GM18909 (cell line): ENCODE data around the gene RGS17.

Experiments used
- ATAC-seq: cut with Tn5 transposase; IDR thresholded peaks from one replicate; pipeline ENCODE4 v1.9.1; 2021; ENCODE audit warnings: mild to moderate bottlenecking; ENCODE audit not compliant: unreplicated experiment, poor library complexity

The RGS17 gene

DNA sequence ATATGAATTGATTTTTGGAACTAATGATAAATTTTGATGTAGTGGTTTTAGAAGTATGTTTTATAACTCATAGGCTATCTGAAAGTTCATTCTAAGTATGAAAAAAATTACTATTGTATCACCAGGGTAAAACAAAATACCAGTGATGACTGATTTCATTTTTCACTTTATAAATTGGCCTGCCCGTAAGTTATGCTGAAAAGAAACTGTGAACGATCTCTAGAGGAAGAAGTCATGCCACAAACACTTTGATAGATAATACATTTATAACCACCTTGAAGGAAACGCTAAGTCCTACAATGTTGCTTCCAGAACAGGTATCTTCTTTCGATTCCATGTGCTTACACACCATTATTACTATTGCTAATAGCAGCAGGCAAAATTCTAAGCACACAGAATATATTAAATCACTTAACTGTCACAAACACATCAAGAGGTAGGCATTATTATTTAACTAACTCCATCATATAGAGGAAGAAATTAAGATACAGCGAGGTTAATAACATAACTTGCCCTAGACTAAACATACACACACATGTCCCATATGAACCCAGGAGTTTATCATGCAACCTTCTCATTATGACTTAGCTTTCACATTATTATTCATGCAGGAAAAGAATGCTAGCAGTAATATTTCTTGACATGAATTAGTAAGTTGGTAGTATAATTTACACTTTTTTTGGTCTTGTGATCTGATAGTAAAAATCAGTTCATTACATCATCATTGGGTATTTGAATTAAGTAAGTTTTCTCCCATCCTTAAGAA is 44.7 kb downstream of the RGS17 start:
- ATAC-seq = no peak

DNA sequence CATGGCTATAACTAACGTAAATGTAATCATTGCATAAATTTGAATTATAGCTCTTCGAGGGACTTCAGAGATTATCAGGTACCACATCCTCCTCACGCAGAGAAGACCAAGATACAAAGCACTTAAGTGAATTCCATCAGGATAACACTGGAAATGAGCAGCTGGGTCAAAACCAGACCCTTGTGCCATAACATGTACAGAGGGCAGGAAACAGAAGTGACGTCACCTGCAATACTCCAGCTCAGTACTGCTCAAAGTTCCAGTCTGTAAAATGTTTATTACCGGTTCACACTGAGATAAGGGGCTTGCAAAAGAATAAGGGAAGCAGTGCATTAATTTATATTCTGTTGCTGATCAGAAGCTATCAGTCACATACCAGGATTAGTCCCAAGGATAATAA is 45.8 kb downstream of the RGS17 start:
- no peak for ATAC-seq

DNA sequence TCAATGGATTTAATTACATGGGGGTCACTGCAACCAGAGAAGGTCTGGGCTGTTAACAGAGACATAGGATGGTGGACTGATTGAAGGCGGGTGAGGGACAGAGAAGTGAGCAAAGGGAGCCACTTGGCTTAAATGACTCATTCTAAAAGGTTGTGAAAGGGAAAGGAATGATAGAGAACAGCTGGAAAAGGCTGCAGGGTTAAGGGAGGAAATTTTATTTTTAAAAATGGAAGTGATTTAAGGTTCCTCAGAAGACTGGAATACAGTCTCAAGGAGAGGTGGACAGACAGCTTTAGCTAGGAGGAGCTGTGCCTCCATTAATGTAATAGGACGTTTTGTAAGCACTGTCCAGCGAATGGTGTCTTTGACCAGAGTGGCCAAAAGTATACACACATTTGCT is 46.7 kb downstream of the RGS17 start:
- no peak for ATAC-seq

DNA sequence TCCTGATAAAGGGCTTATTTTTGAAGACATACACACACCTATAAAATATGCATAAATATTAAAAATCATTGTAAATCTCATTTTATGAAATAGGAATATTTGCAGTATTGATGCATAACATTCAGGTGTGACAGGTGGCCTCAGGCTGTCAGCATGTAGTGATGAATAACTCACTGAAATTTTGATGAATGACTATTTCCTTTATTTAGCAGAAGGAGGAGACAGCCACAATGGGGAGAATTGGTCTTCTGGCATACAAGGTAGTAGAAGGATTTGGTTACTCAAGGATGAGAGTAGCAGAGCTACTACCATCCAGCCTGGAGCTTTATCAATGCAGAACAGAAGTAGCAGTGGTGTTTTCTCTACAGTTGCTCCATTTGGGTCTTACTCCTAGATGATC is 47.2 kb downstream of the RGS17 start:
- ATAC-seq = no peak

- no peak for ATAC-seq
These were observed 49.2 kb downstream of the RGS17 start for GRCh38 chr6:153081914-153082313.

GRCh38 chr6:153076431-153076830 is 54.7 kb downstream of the RGS17 start:
- no peak for ATAC-seq

DNA sequence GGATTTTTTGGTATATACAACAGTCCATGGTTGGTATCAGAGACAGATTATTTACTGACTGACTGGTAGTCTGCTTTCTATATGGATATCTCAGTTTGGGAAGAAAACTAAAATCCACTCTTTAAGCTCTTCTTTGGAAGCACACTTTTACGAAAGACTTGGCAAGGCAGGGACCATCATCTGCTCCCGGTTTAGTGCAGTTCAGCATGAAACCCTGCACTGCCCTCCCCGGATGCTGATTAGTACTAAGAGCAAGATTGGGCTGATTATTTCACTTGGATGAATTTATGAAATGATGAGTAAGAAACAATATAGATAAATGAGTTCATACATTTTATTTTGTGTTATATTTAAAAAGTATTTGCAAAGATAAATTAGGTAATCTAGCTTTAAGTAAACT is 56.3 kb downstream of the RGS17 start:
- no peak for ATAC-seq

DNA sequence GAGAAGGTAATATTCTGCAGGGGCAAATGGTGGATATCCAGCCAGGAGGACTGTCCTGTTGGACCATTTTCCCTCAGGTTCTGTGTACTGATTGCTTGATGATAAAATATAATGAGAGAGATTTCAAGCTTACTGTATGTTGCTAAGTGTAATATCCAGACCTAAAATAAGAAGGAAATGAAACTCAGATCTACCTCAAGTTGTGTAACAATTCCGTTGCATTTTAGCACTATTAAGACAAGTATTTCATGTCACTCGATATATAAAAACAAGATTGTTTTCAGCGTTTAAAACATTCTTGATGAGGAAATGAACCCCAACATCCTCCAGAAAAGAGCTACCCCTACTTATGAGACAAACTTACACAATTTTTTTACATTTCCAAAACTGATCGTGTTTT is 57.2 kb downstream of the RGS17 start:
- no peak for ATAC-seq

DNA sequence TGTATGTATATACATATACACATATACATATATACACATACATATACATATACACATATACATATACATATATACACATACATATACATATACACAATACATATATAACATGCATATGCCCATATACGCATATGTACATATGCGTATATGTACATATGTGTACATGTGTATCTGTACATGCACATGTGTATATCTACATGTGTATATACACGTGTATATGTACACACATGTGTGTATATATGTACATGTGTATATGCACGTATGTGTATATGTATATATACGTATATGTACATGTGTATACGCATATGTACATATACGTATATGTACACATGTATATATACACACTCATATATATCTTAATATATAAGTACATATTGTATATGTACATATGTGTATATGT is 60.3 kb downstream of the RGS17 start:
- no peak for ATAC-seq

DNA sequence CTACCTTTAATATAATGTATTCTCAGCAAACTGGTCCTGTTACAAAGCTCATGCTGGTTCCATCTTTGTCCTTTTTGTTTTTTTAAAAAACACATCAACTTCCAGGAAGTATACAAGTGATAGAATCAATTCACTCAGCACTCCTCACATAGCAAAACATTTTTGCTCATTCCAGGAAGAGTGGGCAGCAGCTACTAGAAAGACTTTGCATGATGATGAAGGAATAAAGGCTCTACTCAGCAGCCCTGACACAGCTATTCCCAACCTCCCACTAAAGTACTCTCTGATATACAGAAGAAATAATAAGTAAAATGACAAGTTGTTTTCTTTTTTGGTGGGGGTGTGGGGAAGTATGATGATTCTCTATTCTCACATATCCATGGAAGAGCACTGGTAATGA is 61.2 kb downstream of the RGS17 start:
- ATAC-seq = no peak

GRCh38 chr6:153065222-153065621 is 65.9 kb downstream of the RGS17 start:
- no peak for ATAC-seq

DNA sequence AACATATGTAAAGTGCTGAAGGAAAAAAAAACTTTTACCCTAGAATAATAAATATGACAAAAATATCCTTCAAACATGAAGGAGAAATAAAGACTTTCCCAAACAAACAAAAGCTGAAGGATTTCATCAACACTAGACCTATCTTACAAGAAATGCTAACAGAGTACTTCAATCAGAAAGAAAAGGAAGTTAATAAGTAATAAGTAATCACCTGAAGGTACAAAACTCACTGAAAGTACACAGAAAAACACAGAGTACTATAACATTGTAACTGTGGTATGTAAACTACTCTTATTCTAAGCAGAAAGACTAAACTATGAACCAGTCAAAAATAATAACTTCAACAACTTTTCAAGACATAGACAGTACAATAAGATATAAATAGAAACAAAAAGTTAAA is 67.1 kb downstream of the RGS17 start:
- ATAC-seq = no peak

DNA sequence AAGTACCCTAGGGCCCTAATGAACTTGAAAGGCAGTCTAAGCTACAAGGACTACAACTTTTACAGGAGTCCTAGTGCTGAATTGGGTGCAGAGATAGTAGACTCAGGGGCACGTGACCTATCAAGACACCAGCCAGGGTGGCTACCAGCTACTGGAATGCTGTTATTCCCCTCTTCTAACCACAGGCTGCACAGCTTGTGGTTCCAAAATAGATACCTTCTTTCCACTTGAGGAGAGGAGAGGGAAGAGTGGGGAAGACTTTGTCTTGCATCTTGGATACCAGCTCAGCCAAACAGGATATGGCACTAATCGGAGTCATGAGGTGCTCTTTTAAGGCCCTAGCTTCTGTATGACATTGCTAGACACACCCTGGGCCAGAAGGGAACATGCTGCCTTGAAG is 68.6 kb downstream of the RGS17 start:
- no peak for ATAC-seq

- ATAC-seq = no peak
These were observed 71.3 kb downstream of the RGS17 start for GRCh38 chr6:153059757-153060156.

GRCh38 chr6:153059311-153059710 is 71.8 kb downstream of the RGS17 start:
- ATAC-seq = no peak

- ATAC-seq = no peak
These were observed 72.2 kb downstream of the RGS17 start for GRCh38 chr6:153058909-153059308.

DNA sequence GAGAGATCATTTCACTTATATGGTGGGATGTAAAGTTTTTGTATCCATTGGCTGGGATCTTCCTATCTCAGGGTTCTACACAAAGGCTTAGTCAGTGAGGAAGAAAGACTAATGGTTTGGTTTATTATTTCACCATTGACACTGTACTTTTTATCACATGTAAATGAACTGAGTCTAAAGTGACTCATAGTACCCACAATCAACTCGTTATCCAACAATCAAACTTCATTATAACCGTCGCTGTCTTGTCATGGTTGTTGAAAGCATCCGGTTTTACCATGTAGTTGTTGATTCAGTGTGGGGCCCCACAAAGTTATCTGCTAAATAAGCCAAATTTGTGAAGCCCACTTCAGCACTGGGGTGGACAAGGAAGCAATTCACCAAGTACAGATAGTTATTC is 72.8 kb downstream of the RGS17 start:
- no peak for ATAC-seq

DNA sequence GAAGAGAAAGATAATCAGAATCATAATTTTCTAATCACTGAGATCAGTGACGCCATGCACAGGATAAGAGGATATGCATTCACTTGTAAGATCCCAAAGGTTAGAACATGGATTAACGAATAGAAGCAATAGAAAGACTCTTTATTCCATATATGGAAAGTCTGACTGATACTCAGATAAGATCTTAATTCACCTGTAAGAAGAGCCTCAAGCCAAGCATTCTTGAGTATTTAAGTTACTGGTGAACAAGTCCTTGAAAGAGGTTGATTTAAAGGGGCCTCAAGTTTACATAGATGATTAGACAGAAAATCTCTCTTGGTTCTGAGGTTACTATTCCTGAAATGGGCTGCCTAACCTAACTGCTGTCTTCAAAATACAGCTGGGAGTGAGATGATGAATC is 74.8 kb downstream of the RGS17 start:
- ATAC-seq = no peak

GRCh38 chr6:153051801-153052200 is 79.3 kb downstream of the RGS17 start:
- ATAC-seq = no peak

- no peak for ATAC-seq
These were observed 82.5 kb downstream of the RGS17 start for GRCh38 chr6:153048631-153049030.

- ATAC-seq = no peak
These were observed 83.7 kb downstream of the RGS17 start for GRCh38 chr6:153047386-153047785.

GRCh38 chr6:153045271-153045670 is 85.8 kb downstream of the RGS17 start:
- no peak for ATAC-seq

- ATAC-seq = no peak
These were observed 86.8 kb downstream of the RGS17 start for GRCh38 chr6:153044295-153044694.
